SKM-1 (cell line): Measurements from ENCODE around the gene CELF5.

Experiments used
- DNase-seq: peaks from one replicate; lab custom pipeline; 2025; ENCODE audit not compliant: unreplicated experiment; lab: John Stamatoyannopoulos, UW

The CELF5 gene

GRCh38 chr19:3224346-3225168 is at the start of gene CELF5:
Gene CELF5, plus strand, starts transcription at chr19:3224661. Its CDS starts 79 bp downstream, at chr19:3224740.
- no peak for DNase-seq

GRCh38 chr19:3175781-3176714 is 48.4 kb upstream of the CELF5 start:
- DNase-seq = no peak

DNA sequence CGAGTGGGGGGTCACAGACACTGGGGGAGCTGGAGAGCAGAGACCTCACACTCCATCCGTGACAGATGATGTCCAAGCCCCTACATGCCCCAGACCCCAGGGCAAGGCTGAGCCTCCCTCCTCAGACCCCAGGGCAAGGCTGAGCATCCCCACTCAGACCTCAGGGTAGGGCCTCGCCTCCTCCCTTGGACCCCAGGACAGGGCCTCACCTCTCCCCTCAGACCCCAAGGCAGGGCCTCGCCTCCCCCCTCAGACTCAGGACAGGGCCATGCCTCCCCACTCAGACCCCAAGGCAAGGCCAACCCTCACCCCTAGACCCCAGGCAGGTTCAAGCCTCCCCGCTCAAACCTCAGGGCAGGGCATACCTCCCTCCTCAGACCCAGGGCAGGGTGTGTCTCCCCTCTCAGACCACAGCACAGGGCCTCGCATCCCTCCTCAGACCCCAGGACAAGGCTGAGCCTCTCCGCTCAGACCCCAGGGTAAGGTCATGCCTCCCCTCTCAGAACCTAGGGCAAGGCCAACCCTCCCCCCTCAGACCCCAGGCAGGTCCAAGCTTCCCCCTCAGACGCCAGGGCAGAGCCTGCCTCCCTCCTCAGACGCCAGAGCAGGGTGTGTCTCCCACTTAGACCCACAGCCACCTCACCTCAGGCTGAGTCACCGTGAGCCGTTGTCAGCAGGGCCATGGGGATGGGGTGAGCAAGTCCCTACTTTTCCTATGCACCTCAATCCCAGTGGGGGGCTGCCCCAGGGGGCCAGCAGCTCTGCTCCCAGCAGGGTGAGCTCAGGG is 47.6 kb upstream of the CELF5 start:
- DNase-seq = no peak

GRCh38 chr19:3178377-3178972 is 46.0 kb upstream of the CELF5 start, which contains the start of gene S1PR4:
Gene S1PR4, plus strand, starts transcription at chr19:3178769. Its CDS starts 24 bp downstream, at chr19:3178793.
- peak; percentile 38 for DNase-seq

- no peak for DNase-seq
Measured at GRCh38 chr19:3178973-3179738, 45.3 kb upstream of the CELF5 start.

GRCh38 chr19:3179739-3180293 is 44.6 kb upstream of the CELF5 start:
- DNase-seq = no peak

DNA sequence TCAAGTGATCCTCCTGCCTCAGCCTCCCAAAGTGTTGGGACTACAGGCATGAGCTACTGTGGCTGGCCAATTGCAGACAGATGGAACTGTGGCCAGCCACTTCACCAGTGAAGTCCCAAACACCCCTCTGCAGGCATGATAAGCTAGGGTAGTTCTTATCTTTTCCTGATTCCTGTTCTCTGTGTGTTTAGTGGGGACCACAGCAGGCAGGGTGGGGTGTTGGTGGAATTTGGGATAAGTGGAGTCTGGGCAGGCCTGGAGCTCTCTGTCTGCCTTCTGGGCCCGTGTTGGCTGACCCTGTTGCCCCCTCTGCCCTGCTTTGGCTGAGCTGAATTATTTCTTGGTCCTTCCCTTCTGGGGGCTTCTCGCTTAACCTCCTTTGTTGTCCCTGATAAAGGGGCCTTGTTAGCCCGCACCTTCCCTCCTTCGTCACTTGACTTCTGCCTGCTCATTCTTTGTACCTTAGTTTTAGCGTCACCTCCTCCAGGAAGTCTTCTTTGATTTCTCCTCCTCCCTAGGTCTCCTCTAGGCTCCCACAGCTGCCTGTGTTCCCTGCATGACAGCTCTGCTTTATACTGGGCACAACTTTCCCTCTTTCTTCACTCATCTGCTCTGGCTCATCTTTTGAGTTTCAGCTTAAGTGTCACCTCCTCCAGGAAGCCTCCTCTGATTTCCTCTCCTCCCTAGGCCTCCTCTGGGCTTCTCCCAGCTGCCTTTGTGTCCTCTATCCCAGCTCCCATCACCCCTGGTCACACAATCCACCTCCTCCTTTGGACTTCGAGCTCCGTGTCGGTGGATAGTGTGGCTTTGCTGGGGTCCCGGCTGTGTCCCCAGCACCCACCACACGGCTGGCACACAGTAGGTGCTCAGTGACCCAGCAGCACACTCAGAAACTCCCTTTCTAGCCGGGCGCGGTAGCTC is 40.5 kb upstream of the CELF5 start:
- DNase-seq = no peak

GRCh38 chr19:3184847-3185460 is 39.5 kb upstream of the CELF5 start:
- peak; percentile 52 for DNase-seq

GRCh38 chr19:3185461-3186159 is 38.9 kb upstream of the CELF5 start, which contains the start of gene NCLN:
Gene NCLN, plus strand, starts transcription at chr19:3185930. Its CDS starts 101 bp downstream, at chr19:3186031.
- peak; percentile 92 for DNase-seq

DNA sequence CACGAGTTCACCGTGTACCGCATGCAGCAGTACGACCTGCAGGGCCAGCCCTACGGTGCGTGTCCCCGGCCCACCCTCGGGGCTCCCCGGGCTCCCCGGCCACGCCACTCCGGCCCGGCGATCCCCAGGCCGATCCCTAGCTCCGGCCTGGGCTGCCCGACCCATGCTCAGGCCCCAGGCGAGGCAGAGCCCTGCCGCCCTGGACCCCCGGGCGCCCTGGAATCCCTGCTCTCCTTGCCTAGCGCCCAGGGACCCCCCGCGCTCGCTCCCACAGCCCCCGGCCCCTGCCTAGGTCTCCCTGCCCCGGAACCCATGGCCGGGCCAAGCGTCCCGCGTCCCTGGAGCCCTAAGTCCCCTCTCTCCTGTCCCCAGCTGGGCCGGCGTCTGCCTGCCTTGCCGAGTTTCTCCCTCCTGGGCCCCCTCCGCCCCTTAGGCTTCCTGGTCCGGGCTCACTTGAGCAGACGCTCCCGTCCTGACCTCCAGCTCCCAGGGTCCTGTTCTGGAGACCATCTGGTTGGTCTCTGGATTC is 38.2 kb upstream of the CELF5 start:
- no peak for DNase-seq

DNA sequence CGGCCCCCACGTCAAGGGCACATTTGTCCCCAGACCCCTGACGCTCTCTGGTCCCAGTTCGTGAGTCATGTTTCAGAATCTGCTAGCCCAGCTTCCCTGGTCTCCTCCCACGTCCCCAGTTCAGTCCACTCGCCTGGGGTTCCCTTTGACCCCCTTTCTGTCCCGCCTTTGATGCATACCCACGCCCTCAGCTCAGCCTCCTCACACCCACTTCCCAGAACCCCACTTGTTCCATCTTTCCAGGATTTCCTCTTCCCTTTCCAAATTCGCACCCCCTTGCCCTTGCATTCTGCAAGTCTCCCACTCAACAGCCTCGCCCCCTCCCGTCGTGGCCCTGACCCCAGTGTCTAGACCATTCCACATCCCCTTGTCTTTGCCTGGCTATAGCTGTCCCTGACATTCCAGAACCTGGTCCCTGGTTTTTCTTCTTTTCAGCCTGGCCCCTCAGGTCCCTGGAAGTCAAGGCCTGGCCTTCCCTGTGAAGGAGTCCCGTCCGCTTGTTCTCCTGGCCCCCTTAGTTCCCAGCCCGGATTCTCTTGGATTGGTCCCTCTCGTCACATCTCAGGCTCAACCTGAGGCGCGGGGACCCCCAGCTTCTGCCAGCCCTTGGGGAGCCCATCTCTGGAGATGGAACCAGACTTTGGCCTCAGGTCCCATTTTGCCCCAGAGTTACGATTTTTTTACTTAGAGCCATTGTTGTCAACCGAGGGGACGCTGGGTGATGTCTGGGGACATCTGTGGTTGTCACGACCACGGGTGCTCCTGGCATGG is 37.4 kb upstream of the CELF5 start:
- DNase-seq = no peak

DNA sequence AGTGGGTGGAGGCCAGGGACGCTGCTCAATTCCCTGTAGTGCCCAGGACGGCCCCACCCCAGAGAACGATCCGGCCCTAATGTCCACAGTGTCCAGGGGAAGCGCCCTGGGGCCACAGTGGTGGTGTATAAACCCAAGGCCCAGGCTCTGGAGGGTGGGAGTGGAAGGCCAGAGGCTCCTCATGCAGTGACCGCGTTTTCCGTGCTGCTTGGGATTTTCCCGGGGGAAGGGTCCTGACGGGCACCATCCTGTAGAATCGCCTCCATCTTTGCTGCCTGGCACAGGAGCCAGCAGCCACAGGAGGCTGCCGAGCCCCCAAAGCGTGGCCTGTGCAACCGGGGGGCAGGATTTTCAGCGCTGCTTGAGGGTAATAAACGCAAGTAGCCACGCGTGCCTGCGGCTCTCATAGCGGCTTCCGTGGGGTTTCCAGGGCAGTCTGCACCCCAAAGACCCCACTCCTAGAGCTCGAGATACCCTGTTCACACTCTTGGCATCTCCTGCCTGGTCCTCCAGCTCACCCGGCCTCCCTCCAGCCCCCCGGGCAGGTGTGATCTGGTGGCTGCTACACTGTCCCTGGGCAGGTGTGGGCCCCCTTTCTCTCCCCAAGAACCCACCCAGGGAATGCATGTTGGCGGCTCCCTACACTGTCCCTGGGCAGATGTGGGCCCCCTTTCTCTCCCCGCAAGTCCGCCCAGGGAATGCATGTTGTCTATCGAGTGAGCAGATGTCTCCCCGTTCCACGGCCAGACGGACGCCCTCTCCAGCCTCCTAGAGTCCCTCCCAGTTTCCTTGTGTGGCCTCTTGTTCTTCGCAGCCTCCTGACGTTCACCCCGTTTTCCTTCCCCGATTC is 36.6 kb upstream of the CELF5 start:
- DNase-seq = no peak

- no peak for DNase-seq
Measured at GRCh38 chr19:3188627-3189596, 35.5 kb upstream of the CELF5 start.
